GM15510 (cell line): ENCODE data around the gene HPCAL1.

Source experiments
- POLR2A ChIP-seq: IDR thresholded peaks from 3 replicates; pipeline ENCODE4 v1.6.1; 2011; ENCODE audit warnings: borderline replicate concordance; ENCODE audit not compliant: insufficient read length; ENCODE audit errors: extremely low read depth

Gene HPCAL1

DNA sequence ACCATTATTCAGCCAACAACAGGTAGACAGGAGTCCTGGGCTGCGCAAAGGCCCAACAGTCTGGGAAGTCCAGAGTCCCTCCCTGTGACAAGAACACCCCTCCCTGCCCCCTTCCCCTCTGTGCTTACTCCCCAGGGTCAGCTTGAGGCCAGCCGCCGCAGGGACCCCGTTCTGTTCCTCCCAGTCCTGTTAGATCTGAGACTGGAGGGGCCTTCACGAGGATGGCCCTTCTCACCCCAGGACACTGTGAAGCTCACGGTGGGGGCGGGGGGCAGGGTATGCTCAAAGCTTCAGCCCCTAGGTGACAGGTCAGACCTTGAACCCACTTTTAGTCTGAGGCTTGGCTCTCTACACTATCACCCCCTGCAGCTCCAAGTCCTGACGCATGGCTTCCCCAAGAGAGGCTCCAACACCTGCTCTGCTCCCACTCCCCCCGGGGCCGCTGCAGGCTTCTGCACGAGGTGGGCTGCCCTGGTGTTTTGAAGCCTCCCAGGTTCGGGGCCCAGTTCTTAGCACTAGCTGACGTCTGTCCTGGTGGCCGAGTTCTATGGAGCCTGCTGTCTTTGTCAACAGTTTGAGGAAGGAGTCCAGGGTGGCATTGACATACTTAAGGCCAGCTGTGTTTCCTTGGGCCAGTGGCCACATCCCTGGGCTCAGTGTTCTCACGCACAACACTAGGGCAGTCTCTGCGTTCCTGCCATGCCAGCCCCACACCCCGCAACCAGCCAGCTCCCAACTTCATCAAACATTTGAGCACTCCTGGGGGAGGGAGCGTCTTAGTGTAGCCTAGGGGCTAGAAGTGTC, 37.2 kb upstream of the HPCAL1 start:
- TF ChIP-seq POLR2A = no peak

DNA sequence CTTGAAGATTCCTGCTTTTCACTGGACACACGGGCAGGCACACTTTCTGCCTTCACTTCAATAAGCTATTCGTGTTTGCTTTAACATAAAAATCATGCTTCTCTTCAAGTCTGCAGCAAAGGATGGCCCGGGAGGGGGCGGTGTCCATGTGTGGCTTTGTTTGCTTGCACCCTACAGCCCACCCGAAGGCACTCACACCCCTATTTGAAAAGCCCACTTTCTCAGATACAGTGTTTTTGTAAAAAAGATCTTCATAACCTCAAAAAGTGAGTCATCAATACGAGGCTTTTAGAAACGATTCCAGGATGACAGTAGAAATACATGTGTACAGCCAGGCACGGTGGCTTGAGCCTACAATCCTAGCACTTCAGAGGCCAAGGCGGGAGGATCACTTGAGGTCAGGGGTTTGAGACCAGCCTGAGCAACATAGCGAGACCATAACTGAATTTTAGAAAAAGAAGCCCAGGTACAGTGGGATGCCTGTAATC, 36.5 kb upstream of the HPCAL1 start:
- TF ChIP-seq POLR2A = no peak

DNA sequence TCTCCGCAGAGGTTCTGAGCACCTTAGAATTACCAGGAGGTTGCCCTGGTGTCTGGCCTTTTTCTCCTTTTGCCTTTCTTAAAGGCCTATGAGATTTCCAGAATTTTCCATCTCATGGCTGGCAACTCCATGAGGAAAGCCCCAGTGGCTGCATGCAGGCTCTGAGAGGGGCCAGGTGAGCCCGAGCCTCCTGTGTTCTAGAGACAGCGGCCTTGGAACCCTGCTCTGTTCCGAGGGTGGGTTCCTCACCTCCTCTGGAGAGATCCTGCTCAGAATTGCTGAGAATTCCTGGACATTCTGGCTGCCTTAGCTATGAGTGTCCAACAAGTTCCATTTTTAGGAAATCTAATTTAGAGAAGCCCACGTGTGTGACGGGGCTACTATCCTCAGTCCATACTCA, 35.7 kb upstream of the HPCAL1 start:
- no peak for TF ChIP-seq POLR2A

DNA sequence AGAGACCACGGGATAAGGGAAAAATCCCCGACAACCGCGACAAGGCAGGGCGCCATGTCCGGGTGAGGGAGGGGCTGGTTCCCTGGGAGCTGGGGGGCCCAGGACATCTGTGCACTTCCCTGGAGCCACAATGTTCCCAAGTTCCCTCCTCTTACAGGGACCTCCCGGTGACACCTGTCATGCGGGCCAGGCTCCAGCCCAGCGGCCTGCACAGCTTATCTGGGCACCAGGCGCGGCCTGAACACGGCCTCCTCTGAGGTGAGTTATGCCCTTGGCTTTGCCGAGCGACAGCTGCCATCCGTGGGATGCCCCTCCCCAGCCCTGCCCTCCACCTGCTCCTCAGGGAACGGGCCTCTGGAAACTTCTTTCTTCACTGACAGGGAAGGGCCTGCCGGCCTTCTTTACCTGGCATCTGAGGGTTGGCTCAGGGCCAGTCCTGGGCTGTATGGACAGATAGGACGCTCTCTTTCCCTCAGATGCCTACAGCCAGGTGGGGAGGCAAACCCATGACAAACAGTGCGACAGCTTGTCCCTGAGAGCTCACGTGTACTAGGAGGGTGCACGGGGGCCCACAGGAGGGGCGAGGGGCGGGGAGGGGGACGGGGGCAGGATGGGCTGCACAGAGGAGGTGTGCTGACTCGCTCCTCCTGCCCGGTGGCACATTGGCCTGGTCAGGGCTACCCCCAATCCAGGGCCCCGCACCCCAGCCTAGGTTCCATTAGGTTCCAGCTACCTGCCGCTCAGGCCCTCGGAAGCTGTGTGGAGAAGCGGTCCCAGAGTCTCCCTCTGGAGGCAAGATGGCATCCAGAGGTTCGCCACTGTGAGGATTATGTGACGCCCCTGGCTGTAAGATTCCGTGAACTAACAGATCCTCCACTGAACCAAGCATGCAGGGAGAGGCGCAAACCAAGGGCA, 34.9 kb upstream of the HPCAL1 start:
- no peak for TF ChIP-seq POLR2A

DNA sequence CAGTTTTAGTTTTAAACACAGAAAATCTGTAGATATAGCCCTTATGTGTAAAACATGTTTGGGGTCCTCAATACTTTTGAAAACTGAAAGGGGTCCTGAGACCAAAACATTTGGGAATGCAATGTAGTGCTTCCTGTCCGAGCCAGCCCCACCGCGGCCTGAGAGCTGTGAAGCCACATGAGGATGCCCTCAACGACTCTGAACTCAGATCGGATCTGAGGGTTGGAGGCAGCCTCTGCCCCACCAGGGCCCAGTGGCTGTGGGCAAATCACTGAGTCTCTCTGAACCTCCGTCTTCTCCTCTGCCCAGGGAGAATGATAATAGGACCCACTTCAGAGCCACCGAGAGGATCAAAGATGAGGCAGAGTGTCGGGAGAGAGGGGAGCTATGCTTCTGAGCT, 33.4 kb upstream of the HPCAL1 start:
- TF ChIP-seq POLR2A = no peak

DNA sequence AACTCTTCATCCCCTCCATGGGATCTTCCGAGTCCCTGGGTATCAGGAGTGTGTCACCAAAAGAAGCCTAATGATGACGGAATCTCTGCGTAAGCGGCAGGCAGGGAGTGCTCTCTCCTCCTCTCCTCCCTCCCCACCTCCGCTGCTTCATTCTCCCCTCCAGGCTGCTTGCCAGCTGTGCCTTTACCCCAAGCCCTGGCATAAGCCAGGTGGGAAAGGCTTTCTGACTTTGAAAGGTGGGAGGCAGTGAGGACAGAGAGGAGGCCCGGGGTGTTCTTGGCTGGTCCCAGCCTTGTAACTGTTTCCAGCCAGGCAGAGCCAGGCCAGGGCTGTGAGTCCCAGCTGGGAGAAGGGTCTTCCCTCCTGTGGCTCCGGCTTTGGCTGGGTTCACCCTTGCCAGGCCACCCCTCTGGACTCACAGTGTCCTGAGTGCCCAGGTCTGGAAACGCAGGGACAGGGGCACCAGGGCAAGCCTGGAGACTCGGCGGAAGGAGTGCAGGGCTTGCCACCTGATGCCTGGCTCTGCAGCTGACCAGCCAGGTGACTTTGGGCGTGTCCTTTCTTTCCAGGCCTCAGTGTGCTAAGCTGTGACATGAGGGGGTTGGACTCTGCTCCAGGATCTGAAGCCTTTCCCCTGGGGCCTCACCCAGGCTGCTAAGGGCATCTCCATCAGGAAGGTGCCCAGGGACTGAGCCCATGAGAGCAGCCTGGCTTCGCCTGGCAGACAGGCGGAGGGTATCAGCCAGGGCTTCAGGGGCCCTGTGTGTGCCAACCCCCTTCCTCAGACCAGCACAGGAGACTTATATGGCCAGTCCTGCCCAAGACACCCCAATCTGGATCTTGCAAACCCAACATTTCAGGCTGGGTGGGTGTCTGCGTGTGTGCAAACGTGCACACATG, 32.7 kb upstream of the HPCAL1 start:
- no peak for TF ChIP-seq POLR2A

DNA sequence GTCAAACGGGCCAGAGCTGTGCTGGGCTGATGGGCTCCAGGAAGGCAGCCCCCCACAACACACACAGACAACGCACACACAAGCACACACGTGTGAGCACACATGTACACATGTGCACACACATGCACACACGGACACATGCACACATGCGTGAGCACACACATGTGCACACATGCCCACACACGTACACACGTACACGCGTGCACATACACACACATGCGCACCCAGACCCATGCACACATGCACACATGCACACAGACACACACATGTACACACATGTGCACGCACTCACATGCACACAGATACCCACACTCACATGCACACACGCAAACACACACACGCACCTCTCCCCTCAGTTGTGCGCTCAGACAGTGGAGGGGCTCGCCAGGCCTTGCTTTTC, 31.2 kb upstream of the HPCAL1 start:
- TF ChIP-seq POLR2A = no peak

DNA sequence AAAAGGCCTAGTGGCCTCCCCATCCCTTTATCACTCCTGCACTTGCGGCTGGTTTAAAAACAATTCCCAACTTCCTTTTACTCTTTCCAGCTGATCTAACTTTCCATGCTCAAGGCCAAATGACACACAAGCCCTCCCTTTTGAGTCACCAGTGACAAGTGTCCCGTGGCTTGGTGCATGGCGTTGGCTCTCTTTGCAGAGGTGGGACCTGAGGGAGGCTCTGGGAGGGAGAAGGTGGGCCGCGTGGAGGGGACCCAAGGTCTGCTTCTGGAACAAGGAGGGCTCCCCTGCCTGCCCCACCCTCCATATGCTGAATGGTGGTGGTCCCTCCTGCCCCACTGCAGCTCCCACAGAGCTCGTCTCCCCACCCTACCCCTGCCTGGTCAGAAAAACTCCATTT, 30.8 kb upstream of the HPCAL1 start:
- TF ChIP-seq POLR2A = no peak

DNA sequence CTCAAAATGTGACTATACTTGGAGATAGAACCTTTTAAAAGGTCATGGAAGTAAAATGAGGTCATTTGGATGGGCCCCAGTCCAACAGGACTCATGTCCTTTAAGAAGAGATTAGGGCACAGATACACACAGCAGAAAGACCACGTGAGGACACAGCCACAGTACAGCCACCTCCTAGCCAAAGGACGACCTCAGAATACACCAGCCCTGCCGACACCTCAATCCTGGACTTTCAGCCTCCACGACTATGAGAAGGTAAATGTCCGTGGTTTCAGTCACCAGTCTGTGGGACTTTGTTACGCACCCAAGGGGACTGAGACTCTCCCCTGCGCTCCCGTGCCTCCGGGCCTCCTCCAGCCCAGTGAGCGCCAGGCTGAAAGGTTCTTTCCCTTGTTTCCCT, 30.2 kb upstream of the HPCAL1 start:
- no peak for TF ChIP-seq POLR2A

DNA sequence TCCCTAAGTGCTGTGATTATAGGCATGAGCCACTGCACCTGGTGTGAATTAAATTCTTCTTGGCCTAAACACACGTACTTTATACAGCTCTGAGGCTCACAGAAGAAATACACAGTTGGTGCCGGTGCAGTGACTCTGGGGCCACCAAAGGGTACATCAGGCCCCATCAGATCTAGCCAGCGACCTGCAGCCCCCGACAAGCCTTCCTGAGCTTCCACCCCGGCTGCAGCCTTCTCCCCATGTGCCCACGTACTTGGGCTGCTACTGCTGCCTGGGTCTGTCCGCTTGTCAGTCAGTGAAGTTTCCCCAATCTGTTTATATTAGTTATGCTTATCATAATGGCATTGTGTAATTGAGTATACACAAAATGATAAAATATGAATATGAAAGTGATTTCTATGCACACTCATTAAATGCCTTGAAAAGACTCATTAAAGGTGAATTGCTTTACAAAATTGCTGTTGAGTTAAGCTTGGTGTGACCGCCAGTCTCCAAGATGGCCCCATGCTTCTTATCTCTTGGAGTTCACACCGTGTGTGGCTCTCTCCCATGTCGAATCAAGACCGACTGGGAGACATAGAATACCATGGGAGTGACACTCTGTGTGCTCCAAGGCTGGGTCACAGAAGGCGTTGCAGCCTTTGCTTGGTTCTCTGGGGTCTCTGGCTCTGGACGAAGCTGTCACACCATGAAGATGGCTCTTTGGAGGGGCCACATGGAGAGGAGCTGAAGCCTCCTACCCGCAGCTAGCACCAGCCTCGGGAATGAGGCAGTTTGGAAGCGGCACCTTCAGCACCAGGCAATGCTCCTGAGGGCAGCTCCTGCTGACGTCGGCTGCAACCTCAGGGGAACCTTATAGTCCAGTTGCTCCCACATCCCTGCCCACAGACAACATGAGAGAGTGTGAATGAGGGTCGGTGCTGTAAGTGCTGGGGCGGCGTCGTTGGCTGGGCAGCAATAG, 29.2 kb upstream of the HPCAL1 start:
- no peak for TF ChIP-seq POLR2A

DNA sequence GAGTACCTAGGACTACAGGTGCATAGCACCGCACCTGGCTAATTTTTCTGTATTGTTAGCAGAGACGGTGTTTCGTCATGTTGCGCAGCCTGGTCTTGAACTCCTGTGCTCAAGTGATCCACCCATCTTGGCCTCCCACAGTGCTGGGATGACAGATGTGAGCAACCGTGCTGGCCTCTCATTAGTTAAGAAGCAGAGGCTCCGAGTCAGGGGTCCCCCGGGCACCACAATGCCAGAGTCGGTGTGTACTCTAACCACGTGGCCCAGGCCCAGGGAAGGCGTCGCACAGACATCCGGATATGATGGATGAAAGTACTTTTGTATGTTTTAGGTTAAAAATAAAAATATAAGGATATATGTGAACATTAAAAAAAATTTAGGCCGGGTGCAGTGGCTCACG, 28.3 kb upstream of the HPCAL1 start:
- no peak for TF ChIP-seq POLR2A

DNA sequence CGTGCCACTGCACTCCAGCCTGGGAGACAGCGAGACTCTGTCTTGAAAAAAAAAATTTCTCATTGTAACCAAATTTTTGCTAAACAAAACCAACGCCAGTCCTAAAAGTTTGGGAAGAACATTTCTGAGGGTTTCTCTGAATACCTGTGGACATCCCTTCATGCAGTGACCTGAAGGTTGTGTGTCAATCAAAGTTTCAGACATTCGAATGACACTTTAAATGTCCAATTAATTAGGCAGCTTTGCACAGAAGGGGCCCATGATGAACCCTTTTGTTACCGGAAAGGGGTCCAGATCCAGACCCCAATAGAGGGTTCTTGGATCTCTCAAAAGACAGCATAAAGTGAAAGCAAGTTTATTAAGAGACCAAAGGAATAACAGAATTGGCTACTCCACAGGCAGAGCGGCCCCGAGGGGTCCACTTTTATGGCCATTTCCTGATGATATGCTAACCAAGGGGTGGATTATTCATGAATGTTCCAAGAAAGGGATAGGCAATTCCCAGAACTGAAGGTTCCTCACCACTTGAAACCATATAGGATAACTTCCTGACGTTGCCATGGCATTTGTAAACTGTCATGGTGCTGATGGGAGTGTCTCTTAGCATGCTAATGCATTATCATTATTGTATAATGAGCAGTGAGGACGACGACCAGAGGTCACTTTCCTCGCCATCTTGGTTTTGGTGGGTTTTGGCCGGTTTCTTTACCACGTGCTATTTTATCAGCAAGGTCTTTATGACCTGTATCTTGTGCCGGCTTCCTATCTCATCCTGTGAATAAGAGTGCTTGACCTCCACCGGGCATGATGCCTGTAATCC, 27.5 kb upstream of the HPCAL1 start:
- no peak for TF ChIP-seq POLR2A

DNA sequence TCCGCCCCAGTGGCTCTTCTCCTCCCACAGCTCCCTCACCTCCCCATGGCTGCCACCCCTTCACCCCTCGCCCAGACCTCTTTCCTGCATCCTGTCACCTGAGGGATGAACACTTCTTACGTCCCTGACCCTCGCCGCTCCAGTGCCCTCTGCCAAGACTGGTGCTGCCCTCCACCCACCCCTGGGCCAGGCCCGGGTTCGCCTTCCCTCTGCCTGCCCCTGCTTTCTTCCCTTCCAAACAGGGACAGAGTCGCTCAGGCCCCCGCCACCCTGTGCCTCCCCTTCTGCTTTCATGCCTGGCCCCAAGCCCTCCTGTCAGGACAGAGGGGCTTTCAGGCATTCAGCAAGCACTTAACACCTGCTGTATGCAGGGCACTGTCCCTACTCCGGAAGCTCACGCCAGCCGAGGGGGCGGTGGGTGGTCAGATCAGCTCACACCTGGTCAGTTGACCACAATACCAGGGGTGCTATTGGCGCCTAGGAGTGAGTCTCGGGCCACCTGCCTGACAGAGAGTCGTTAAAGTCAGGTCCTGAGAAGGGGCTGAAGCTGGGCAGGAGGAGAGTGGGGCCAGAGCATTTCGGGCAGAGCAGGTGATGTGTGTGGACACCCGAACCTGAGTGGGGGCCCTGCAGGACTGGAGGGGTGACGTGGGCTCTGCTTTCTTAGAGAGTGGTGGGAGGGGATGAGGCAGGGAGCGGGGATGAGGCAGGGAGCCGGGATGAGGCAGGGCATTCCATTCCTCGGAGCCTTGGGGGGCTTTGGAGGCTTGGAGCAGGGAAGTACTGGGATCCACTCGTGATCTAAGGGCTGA, 26.0 kb upstream of the HPCAL1 start:
- TF ChIP-seq POLR2A = no peak
